Gastroesophageal sphincter (tissue), 3 donors: Measurements from ENCODE around the gene SLC3A2.

Source experiments
- CTCF ChIP-seq, 4 experiments: fragments of 200-600 bp in 2 of 4; fragments of 450-650 bp in 2 of 4; sonication (generic) in 1 of 4; IDR thresholded peaks; one replicate each; pipeline ENCODE4 v1.5.1; 2017 to 2019; ENCODE audit warnings: antibody characterized with exemption in 4 of 4, mild to moderate bottlenecking in 2 of 4, moderate library complexity in 2 of 4
- EP300 ChIP-seq: sonication (generic); formaldehyde crosslinking; IDR thresholded peaks from one replicate; pipeline ENCODE4 v1.6.1; 2017; ENCODE audit warnings: antibody characterized with exemption, mild to moderate bottlenecking
- POLR2A ChIP-seq, 2 donors: fragments of 450-650 bp; IDR thresholded peaks; one replicate each; pipeline ENCODE4 v1.6.1; 2017; ENCODE audit warnings: antibody characterized with exemption in 2 of 2, mild to moderate bottlenecking in 2 of 2, moderate library complexity in 1 of 2
- POLR2AphosphoS5 ChIP-seq: sonication (generic); formaldehyde crosslinking; IDR thresholded peaks from one replicate; pipeline ENCODE4 v1.6.1; 2017; ENCODE audit warnings: antibody characterized with exemption

- TF ChIP-seq CTCF (IDR thresholded peaks at IDR 0.05), result no peak
- no peak for TF ChIP-seq EP300
- no peak for TF ChIP-seq POLR2A (IDR thresholded peaks at IDR 0.05)
- TF ChIP-seq POLR2AphosphoS5, result no peak
These were observed 28.7 kb upstream of the SLC3A2 start for GRCh38 chr11:62851807-62852522.
